ENCODE measurements around the gene RXYLT1.
"Not testable (repeated sequence)": the region's sequence is repeated elsewhere in the genome, so short reads cannot be mapped to it uniquely, and the experiment has no call there.

The RXYLT1 gene, protein sequence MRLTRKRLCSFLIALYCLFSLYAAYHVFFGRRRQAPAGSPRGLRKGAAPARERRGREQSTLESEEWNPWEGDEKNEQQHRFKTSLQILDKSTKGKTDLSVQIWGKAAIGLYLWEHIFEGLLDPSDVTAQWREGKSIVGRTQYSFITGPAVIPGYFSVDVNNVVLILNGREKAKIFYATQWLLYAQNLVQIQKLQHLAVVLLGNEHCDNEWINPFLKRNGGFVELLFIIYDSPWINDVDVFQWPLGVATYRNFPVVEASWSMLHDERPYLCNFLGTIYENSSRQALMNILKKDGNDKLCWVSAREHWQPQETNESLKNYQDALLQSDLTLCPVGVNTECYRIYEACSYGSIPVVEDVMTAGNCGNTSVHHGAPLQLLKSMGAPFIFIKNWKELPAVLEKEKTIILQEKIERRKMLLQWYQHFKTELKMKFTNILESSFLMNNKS

DNA sequence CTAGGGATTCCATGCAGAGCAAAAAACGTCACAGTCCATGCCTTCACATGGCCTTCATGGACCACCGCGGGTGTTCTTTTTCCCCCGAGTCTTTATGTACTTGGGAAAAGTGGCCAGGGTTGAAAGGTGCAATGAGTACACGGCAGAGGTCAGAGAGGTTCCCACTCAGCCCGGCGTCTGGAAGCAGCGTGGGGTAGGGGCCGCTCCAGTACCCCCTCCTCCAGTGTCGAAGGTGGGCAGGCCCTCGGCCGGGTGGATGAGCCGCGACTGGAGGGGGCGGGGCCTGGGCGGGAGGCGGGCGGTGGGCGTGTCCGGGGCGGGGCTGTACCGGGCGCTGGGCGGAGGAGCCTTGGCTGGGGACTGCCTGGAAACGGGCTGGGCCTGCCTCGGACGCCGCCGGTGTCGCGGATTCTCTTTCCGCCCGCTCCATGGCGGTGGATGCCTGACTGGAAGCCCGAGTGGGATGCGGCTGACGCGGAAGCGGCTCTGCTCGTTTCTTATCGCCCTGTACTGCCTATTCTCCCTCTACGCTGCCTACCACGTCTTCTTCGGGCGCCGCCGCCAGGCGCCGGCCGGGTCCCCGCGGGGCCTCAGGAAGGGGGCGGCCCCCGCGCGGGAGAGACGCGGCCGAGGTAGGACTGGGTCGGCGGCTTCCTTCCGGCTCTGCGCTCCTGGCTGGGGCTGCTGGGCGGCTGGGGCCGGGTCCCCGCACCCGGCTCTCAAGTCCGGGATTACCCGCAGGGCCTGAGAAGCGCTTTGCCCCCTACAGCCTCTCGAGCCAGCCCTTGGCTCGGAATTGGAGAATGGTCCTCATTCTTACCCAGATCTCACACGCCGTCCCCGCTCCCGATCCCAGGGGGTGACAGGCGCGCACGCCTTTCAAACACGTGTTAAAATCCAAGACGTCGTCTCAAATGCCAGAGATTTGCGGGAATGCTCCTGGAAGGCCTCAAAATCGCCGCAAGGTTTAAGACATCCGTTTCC, at the start of gene RXYLT1:
RXYLT1 (plus strand) TSS at position 412 of the 984 bp plus-strand sequence; CDS start at position 464, 52 bp downstream.
- Histone ChIP-seq H3K9me3 (ENCODE audit: insufficient read depth, low read depth, low read length) (no peaks in the 10 kb centered on the region), H3K4me1 (ENCODE audit: insufficient read depth, low read length) (peaks cover 6% of the 10 kb centered on the region; the same call in 1 of the 2 replicates), H3K27ac (ENCODE audit: low read length) (peak within 1 kb of the TSS; percentile 60), H3K9ac (ENCODE audit: low read depth, low read length) (peak within 1 kb of the TSS; percentile 84), H3K36me3 (ENCODE audit: insufficient read depth, low read depth, low read length) (peaks cover 36% of the 10 kb centered on the region), H3K27me3 (ENCODE audit: insufficient read depth, low read length) (peaks cover 5% of the 10 kb centered on the region; the same call in 1 of the 2 replicates), H3K4me3 (ENCODE audit: low read length) (peak within 1 kb of the TSS; percentile 95)

DNA sequence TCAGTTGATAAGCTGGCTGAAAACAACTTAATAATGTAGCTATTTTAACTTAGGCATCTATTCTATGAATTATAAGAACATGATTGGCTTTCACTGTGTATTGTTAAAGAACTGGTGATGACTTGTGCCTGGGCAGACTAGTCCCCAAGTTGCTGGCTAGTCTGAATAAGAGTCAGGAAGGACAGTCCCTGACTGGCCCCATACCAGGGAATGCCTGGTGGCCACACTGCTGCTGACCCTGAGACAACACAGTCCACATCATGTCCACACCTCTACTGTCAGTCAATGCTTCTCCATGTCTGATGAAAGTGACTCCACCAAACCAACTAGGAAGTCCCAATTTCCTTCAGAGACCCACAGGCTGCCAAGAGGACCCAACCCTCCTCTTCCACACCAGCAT, 46.9 kb upstream of the RXYLT1 start:
- not testable (repeated sequence) for H3K4me1 ChIP-seq (ENCODE audit: insufficient read depth, low read length); H3K27me3 ChIP-seq (ENCODE audit: insufficient read depth, low read length); H3K9ac ChIP-seq (ENCODE audit: low read depth, low read length); H3K27ac ChIP-seq (ENCODE audit: low read length); H3K4me3 ChIP-seq (ENCODE audit: low read length); H3K9me3 ChIP-seq (ENCODE audit: insufficient read depth, low read depth, low read length); H3K36me3 ChIP-seq (ENCODE audit: insufficient read depth, low read depth, low read length)

DNA sequence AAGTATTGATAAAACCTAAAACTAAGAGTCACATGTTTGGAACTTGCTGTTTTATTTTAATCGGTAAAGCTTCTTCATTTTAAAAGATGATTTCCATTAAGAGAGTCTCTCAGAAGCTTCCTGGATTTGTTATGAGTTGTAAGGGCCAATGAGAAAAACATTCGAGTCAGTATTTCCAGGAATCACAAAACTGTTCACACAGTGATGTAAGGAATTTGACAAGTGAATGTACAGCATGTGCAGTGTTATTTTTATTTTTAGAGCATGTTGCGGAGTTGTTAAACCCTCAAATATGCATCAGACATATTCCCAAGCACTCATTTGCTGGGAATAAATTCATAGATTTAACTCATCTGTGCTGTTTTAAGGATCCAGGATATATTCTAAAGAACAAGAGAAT, 46.1 kb upstream of the RXYLT1 start:
- not testable (repeated sequence) for H3K9ac ChIP-seq (ENCODE audit: low read depth, low read length); H3K9me3 ChIP-seq (ENCODE audit: insufficient read depth, low read depth, low read length); H3K4me1 ChIP-seq (ENCODE audit: insufficient read depth, low read length); H3K27me3 ChIP-seq (ENCODE audit: insufficient read depth, low read length); H3K27ac ChIP-seq (ENCODE audit: low read length); H3K4me3 ChIP-seq (ENCODE audit: low read length); H3K36me3 ChIP-seq (ENCODE audit: insufficient read depth, low read depth, low read length)

DNA sequence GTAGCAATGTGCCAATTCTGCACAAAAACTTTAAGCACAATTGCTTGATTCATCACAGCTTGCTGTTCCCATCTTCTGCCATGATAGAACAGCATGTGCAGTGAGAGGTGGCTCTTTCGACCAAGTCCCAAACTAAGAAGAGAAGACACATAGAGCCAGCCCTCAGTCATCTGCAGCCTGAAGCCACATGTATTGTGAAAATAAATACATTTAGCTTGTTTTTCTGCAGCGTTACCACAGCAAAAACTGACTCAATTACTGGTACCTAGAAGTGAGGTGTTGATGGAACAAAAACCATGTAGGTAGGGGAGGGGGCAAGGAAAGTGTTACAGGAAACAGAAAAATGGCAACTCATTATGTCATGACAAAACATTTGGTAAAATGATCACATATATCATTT, 39.2 kb upstream of the RXYLT1 start:
- not testable (repeated sequence) for H3K9me3 ChIP-seq (ENCODE audit: insufficient read depth, low read depth, low read length); H3K9ac ChIP-seq (ENCODE audit: low read depth, low read length); H3K4me3 ChIP-seq (ENCODE audit: low read length); H3K36me3 ChIP-seq (ENCODE audit: insufficient read depth, low read depth, low read length); H3K27ac ChIP-seq (ENCODE audit: low read length); H3K4me1 ChIP-seq (ENCODE audit: insufficient read depth, low read length); H3K27me3 ChIP-seq (ENCODE audit: insufficient read depth, low read length)

DNA sequence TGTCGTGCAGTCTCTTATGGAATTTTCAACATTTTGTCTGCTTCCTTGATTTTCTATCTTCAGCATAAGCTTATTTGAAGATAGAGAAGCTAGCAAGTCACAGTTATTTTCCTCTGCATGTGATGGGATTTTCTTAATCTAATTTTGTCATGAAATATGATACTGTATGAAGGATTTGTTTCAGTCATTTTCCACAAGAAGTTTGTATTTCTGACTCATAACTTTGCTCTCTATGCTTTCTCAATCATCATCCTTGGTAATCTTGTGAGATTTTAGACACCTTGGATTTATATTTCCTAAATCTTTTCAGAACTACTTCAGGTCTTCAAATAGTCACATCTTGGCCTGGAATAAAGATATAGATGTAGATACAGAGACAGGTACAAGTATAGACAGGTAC, 38.3 kb upstream of the RXYLT1 start:
- not testable (repeated sequence) for H3K4me1 ChIP-seq (ENCODE audit: insufficient read depth, low read length); H3K4me3 ChIP-seq (ENCODE audit: low read length); H3K36me3 ChIP-seq (ENCODE audit: insufficient read depth, low read depth, low read length); H3K9ac ChIP-seq (ENCODE audit: low read depth, low read length); H3K27me3 ChIP-seq (ENCODE audit: insufficient read depth, low read length); H3K9me3 ChIP-seq (ENCODE audit: insufficient read depth, low read depth, low read length); H3K27ac ChIP-seq (ENCODE audit: low read length)

DNA sequence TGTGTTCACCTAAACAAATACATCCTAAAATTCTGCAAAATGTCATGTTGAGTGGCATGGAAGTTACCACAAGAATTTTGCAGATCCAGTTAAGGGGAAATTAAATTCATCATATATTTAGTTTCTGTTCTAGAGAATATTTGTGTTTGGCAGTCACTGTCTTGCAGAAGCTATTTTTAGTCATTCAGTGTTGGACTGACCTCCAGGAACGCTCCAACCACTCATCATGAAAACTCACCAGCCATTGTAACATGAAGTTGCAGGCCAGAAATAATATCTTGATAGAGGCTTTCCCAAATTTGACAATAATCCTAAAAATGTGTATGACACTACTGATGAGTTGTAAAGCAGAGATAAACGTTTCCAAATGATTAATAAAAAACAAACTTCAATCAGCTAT, 35.6 kb upstream of the RXYLT1 start:
- H3K4me1 ChIP-seq (ENCODE audit: insufficient read depth, low read length); H3K4me3 ChIP-seq (ENCODE audit: low read length); H3K9ac ChIP-seq (ENCODE audit: low read depth, low read length); H3K36me3 ChIP-seq (ENCODE audit: insufficient read depth, low read depth, low read length); H3K27ac ChIP-seq (ENCODE audit: low read length); H3K27me3 ChIP-seq (ENCODE audit: insufficient read depth, low read length); H3K9me3 ChIP-seq (ENCODE audit: insufficient read depth, low read depth, low read length): not testable (repeated sequence)

DNA sequence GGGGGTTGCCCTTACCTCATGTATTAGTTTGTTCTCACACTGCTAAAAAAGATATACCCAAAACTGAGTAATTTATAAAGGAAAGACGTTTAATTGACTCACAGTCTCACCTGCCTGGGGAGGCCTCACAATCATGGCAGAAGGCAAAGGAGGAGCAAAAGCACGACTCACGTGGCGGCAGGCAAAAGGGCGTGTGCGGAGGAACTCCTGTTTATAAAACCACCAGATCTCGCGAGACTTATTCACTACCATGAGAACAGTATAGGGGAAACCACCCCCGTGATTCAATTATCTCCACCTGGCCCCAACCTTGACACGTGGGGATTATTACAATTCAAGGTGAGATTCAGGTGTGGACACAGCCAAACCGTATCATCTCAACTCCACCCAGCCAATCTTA, 33.2 kb upstream of the RXYLT1 start:
- H3K9me3 ChIP-seq (ENCODE audit: insufficient read depth, low read depth, low read length); H3K4me3 ChIP-seq (ENCODE audit: low read length); H3K4me1 ChIP-seq (ENCODE audit: insufficient read depth, low read length); H3K27me3 ChIP-seq (ENCODE audit: insufficient read depth, low read length); H3K27ac ChIP-seq (ENCODE audit: low read length); H3K36me3 ChIP-seq (ENCODE audit: insufficient read depth, low read depth, low read length); H3K9ac ChIP-seq (ENCODE audit: low read depth, low read length): not testable (repeated sequence)

DNA sequence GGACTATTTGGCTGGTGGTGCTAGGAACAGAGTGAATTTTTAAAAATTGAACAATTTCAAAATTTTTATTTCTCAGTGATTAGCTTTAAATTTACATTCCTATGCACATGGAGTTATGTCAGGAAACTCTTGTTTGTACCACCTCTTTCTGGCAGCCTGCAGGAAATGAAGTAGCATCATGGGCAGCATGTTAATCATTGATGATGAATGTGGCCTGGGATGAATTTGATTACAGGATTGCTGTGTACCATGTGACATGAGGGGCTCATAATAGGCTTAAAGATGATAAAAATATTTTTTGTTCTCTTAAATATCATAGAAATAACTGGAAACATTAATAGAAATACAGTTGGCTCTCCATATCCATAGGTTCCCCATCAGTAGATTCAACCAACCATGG, 32.6 kb upstream of the RXYLT1 start:
- not testable (repeated sequence) for H3K9ac ChIP-seq (ENCODE audit: low read depth, low read length); H3K4me3 ChIP-seq (ENCODE audit: low read length); H3K27me3 ChIP-seq (ENCODE audit: insufficient read depth, low read length); H3K27ac ChIP-seq (ENCODE audit: low read length); H3K4me1 ChIP-seq (ENCODE audit: insufficient read depth, low read length); H3K9me3 ChIP-seq (ENCODE audit: insufficient read depth, low read depth, low read length); H3K36me3 ChIP-seq (ENCODE audit: insufficient read depth, low read depth, low read length)

DNA sequence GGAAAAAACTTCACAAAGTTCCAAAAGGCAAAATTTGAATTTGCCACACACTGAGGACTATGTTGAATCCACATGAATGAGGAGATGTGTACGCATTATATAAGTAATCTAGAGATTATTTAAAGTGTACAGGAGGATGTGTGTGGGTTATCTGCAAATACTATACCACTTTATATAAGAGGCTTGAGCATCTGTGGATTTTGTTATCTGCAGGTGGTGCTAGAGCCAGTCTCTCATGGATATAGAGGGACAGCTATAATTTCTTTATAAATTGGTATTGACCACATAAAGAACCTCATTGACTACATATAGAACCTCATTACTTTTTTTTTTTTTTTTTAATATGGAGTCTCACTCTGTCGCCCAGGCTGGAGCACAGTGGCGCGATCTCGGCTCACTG, 32.2 kb upstream of the RXYLT1 start:
- H3K4me3 ChIP-seq (ENCODE audit: low read length) = no peak overlapping the region
- no peak overlapping the region for H3K9ac ChIP-seq (ENCODE audit: low read depth, low read length)
- H3K36me3 ChIP-seq (ENCODE audit: insufficient read depth, low read depth, low read length) = no peaks in the 10 kb centered on the region
- H3K27ac ChIP-seq (ENCODE audit: low read length) = no peak overlapping the region
- H3K9me3 ChIP-seq (ENCODE audit: insufficient read depth, low read depth, low read length) = no peaks in the 10 kb centered on the region
- H3K27me3 ChIP-seq (ENCODE audit: insufficient read depth, low read length) = no peaks in the 10 kb centered on the region
- H3K4me1 ChIP-seq (ENCODE audit: insufficient read depth, low read length) = no peaks in the 10 kb centered on the region

DNA sequence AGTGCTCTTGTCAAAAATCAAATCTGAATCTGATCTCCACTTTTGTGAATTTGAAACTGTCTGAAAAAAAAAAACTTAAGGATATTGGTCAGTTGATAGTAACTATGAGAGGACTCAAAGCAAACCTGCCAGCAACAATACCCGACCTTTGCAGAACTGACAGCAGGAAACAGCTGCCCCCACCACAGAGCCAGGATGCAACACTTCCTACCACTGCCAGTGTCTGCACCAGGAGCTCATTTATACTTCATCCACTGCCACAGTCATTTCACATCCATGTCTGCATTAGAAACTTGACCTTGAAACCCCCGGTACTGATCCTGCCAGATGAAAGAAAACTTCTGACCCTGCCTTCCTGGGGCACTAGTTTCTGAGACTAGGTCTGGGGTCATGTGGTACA, 27.4 kb upstream of the RXYLT1 start:
- Histone ChIP-seq H3K9ac (ENCODE audit: low read depth, low read length) (no peak overlapping the region), H3K27me3 (ENCODE audit: insufficient read depth, low read length) (no peaks in the 10 kb centered on the region), H3K27ac (ENCODE audit: low read length) (no peak overlapping the region), H3K9me3 (ENCODE audit: insufficient read depth, low read depth, low read length) (no peaks in the 10 kb centered on the region), H3K4me3 (ENCODE audit: low read length) (no peak overlapping the region), H3K4me1 (ENCODE audit: insufficient read depth, low read length) (no peaks in the 10 kb centered on the region), H3K36me3 (ENCODE audit: insufficient read depth, low read depth, low read length) (no peaks in the 10 kb centered on the region)

DNA sequence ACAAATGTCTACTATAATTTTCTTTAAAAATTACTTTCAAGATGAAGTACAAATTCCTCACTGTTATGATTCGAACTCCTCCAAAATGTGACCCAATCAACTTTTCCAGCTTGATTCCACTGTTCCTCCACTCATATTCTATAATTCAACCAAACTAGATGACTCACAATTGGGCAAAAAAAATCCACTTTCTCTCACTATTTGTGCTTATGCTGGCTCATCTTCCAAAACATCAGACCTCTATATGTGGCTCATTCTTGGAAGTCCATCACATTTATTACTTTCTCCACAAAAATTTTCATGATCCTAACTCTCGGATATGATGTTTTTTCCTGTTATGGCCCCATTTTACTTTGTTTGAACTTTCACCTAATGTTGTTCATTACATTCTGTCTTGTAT, 26.9 kb upstream of the RXYLT1 start:
- Histone ChIP-seq H3K4me3 (ENCODE audit: low read length) (no peak overlapping the region), H3K9ac (ENCODE audit: low read depth, low read length) (no peak overlapping the region), H3K27me3 (ENCODE audit: insufficient read depth, low read length) (no peaks in the 10 kb centered on the region), H3K4me1 (ENCODE audit: insufficient read depth, low read length) (no peaks in the 10 kb centered on the region), H3K36me3 (ENCODE audit: insufficient read depth, low read depth, low read length) (no peaks in the 10 kb centered on the region), H3K27ac (ENCODE audit: low read length) (no peak overlapping the region), H3K9me3 (ENCODE audit: insufficient read depth, low read depth, low read length) (no peaks in the 10 kb centered on the region)

DNA sequence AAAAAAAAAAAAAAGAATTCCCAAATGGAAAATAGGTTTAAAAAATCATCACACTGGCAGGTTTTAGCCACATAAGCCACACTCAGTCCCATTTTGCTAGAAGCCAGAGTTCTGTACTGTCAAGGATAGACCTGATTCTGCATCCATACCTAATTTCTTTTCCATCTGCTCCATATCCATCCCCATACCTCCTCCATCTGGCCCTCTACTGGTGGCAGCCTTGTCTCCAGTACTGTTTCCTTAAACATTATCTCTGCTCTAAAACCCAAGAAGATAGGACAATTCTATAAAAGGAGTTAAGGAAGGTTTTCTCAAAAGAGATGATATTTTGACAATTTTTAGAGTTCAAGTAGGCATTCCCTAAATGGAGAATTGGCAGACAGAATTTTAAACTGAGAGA, 26.0 kb upstream of the RXYLT1 start:
- H3K4me3 ChIP-seq (ENCODE audit: low read length) = no peak overlapping the region
- H3K27me3 ChIP-seq (ENCODE audit: insufficient read depth, low read length) = no peaks in the 10 kb centered on the region
- H3K4me1 ChIP-seq (ENCODE audit: insufficient read depth, low read length) = no peaks in the 10 kb centered on the region
- no peaks in the 10 kb centered on the region for H3K9me3 ChIP-seq (ENCODE audit: insufficient read depth, low read depth, low read length)
- no peak overlapping the region for H3K9ac ChIP-seq (ENCODE audit: low read depth, low read length)
- no peaks in the 10 kb centered on the region for H3K36me3 ChIP-seq (ENCODE audit: insufficient read depth, low read depth, low read length)
- H3K27ac ChIP-seq (ENCODE audit: low read length) = no peak overlapping the region

Measured in iPS-20b (cell line).